SIG-M5 treated with dmso at 0.1 percent for 504 hours (cell line): ENCODE results near the gene PDLIM1.
"Not testable (repeated sequence)": the region's sequence is repeated elsewhere in the genome, so short reads cannot be mapped to it uniquely, and the experiment has no call there.

Experiments
- DNase-seq: peaks from one replicate; lab custom pipeline; 2025; ENCODE audit not compliant: unreplicated experiment; lab: John Stamatoyannopoulos, UW

The PDLIM1 gene

DNA sequence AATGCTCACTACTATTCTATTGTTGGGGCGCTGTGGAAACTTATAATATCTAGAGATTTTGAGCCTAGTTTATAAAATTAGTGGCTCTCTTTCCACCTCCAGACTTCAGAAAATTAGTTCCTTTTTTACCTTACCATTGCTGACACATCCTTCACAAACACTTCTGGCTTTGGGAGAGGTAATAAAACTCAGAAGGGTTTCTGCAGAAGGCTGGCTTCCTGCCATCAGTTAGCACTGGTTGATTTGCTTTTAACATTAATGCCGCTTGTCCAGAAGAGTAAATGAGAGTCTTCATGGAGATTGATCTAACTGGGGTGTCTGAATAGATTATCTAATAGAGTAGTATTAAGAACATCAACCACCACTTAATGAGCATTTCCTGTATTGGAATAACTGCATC, 76.4 kb downstream of the PDLIM1 start:
- DNase-seq = no peak

DNA sequence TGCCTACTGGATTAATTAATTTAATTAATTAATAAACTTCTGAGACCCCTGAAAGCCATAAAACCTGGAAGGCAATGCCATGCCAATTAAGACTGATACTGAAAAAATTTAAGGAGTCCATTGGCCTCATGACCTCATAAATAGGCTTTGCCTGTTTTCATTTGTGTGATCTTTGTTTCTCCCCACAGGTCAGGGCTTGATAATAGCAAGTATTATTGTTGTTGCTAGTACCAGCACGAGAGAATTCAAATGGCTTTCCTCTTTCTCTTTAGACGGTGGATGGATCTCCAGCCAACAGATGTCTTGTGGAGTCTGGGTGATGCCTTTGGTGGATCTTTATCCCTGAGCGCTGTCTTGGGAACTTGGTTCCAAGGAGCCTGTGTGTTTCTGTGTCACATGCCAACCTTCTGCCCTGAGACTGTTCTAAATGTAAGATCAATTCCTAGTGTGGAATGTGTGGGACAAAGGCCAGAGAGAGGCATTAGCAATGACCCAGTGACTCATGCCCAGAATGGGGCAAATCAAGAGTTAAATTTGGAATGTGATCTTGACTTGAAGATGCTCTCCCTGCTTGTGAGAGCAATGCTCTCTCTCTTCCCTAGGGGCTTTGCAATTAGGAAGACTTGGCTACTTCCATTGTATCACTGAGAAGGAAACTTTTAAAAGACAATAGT, 79.1 kb downstream of the PDLIM1 start:
- no peak for DNase-seq

- DNase-seq = no peak
Measured at GRCh38 chr10:95209509-95210127, 81.2 kb downstream of the PDLIM1 start.

DNA sequence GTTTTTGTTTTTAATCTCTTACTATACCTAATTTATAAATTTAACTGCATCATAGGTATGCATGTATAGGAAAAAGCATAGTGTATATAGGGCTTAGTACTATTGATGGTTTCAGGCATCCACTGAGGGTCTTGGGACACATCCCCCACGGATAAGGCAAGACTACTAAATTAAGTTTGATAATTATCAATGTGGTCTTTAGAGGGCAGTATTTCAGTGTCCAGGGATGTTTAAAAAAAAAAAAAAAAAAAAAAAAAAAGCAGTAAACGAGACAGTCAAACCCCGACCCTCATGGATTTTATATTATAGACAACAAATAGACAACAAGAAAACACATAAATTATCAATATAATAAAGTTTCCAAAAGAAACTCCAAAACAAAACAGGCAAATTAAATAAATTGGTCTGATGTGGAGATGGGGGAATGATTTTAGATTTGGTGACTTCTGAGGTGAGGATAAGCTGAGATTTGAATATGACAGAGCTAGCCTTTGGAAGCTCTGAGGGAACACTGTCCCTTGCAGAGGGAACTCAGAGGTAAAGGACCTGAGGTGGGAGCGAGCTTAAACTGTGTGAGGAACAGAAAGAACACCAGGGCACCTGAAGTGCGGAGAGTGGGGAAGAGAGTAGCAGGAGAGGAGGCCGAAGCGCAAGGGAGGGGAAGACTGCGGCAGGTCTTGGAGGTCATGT, 82.0 kb downstream of the PDLIM1 start:
- no peak for DNase-seq

- not testable (repeated sequence) for DNase-seq
Measured at GRCh38 chr10:95202865-95203264, 87.9 kb downstream of the PDLIM1 start.

- no peak for DNase-seq
Measured at GRCh38 chr10:95201736-95202135, 89.1 kb downstream of the PDLIM1 start.

GRCh38 chr10:95196046-95196445, 94.8 kb downstream of the PDLIM1 start:
- no peak for DNase-seq

GRCh38 chr10:95193944-95194343, 96.9 kb downstream of the PDLIM1 start, which contains the start of gene ACSM6:
ACSM6 (plus strand) TSS chr10:95194238; CDS start chr10:95194486, 248 bp downstream.
- no peak for DNase-seq

- no peak for DNase-seq
Measured at GRCh38 chr10:95188593-95188992, 102.2 kb downstream of the PDLIM1 start.

GRCh38 chr10:95187617-95188016, 103.2 kb downstream of the PDLIM1 start:
- no peak for DNase-seq
